SK-N-SH (cell line): Measurements from ENCODE around the gene MAD2L1. TPM values are rescaled to one million over a fixed set of nuclear protein-coding genes. Genes with fewer than 3 reads are reported as not detected.

Experiments
- CTCF ChIA-PET: fragments of 300-600, 350-600 bp; formaldehyde crosslinking; extraction: SDS; loops from one replicate; lab custom pipeline; 2021; lab: Yijun Ruan, JAX
- POLR2A ChIA-PET: fragments of 350-600 bp; sonication (Branson Sonifier 250); formaldehyde crosslinking; extraction: SDS; loops from one replicate; lab custom pipeline; 2020; ENCODE audit warnings: antibody characterized with exemption, inconsistent platforms; lab: Yijun Ruan, JAX
- DNase-seq: peaks from one replicate; pipeline ENCODE4 v3.0.0; 2012
- H2AFZ ChIP-seq: fragments of 200-600 bp; sonication (generic); 2 replicates; pipeline ENCODE4 v1.8.1; 2016; ENCODE audit warnings: antibody characterized with exemption, mild to moderate bottlenecking, low read depth
- H3F3A ChIP-seq: fragments of 200-600 bp; sonication (generic); replicated peaks from 2 replicates; pipeline ENCODE3; 2016; ENCODE audit warnings: antibody characterized with exemption, mild to moderate bottlenecking; ENCODE audit not compliant: insufficient read depth
- H3K27ac ChIP-seq, 2 experiments: fragments of 200-500 bp in 1 of 2; fragments of 200-600 bp in 1 of 2; sonication (Bioruptor generic) in 1 of 2; sonication (generic), shearing (Covaris generic) in 1 of 2; 2 replicates each; pipeline versions ENCODE4 v1.5.1 to v1.6.1; 2014 to 2016; ENCODE audit warnings: low read depth in 2 of 2, inconsistent platforms in 1 of 2, low read length in 1 of 2, mild to moderate bottlenecking in 1 of 2, mixed read lengths in 1 of 2
- H3K27me3 ChIP-seq: fragments of 200-600 bp; sonication (generic), shearing (Covaris generic); 2 replicates; pipeline ENCODE4 v1.6.1; 2016; ENCODE audit warnings: mixed run types; ENCODE audit not compliant: insufficient read depth
- H3K36me3 ChIP-seq, 2 experiments: fragments of 200-500 bp in 1 of 2; fragments of 200-600 bp in 1 of 2; sonication (Bioruptor generic) in 1 of 2; sonication (generic) in 1 of 2; replicated peaks in 1 of 2; 2 replicates each; pipeline versions ENCODE3 to v1.5.1; 2014 to 2016; ENCODE audit warnings: low read length in 1 of 2, mild to moderate bottlenecking in 1 of 2; ENCODE audit not compliant: insufficient read depth in 2 of 2, control insufficient read depth in 1 of 2
- H3K4me1 ChIP-seq, 2 experiments: fragments of 200-500 bp in 1 of 2; fragments of 200-600 bp in 1 of 2; sonication (Bioruptor generic) in 1 of 2; sonication (generic), shearing (Covaris generic) in 1 of 2; 2 replicates each; pipeline versions ENCODE4 v1.5.1 to v1.6.1; 2014 to 2016; ENCODE audit warnings: low read depth in 1 of 2, low read length in 1 of 2, mixed run types in 1 of 2; ENCODE audit not compliant: insufficient read depth in 2 of 2, control insufficient read depth in 1 of 2
- H3K4me2 ChIP-seq: fragments of 200-600 bp; sonication (generic), shearing (Covaris generic); 2 replicates; pipeline ENCODE4 v1.6.1; 2017; ENCODE audit warnings: mixed run types
- H3K4me3 ChIP-seq, 2 experiments: fragments of 200-500 bp in 1 of 2; fragments of 200-600 bp in 1 of 2; sonication (Bioruptor generic) in 1 of 2; sonication (generic), shearing (Covaris generic) in 1 of 2; 2 replicates each; pipeline versions ENCODE4 v1.5.1 to v1.8.1; 2014 to 2016; ENCODE audit warnings: low read depth in 2 of 2, inconsistent platforms in 1 of 2, low read length in 1 of 2, mild to moderate bottlenecking in 1 of 2, mixed read lengths in 1 of 2, moderate library complexity in 1 of 2
- H3K79me2 ChIP-seq: fragments of 200-600 bp; sonication (generic); 2 replicates; pipeline ENCODE4 v1.8.1; 2017; ENCODE audit warnings: mild to moderate bottlenecking; ENCODE audit not compliant: insufficient read depth
- H3K9ac ChIP-seq: fragments of 200-600 bp; sonication (generic); 2 replicates; pipeline ENCODE4 v1.6.1; 2017; ENCODE audit warnings: mixed run types
- H3K9me2 ChIP-seq: fragments of 200-600 bp; sonication (generic); 2 replicates; pipeline ENCODE4 v1.6.1; 2017; ENCODE audit warnings: mixed run types
- H3K9me3 ChIP-seq: fragments of 200-600 bp; sonication (generic); 2 replicates; pipeline ENCODE4 v1.6.1; 2017; ENCODE audit warnings: mixed run types, mild to moderate bottlenecking, moderate library complexity
- H4K20me1 ChIP-seq: fragments of 200-600 bp; sonication (generic); 2 replicates; pipeline ENCODE4 v1.6.1; 2017; ENCODE audit warnings: mild to moderate bottlenecking, mixed run types; ENCODE audit not compliant: insufficient read depth
- CHD2 ChIP-seq: fragments of 150-350 bp; IDR thresholded peaks from 2 replicates; pipeline ENCODE4 v1.6.1; 2018; ENCODE audit warnings: low read length; ENCODE audit not compliant: partially characterized antibody
- EP300 ChIP-seq, 2 experiments: IDR thresholded peaks; 2 replicates each; pipeline versions ENCODE4 v1.4.0 to v1.6.1; 2012; ENCODE audit warnings: borderline replicate concordance in 1 of 2, low read depth in 1 of 2, low read length in 1 of 2
- FOSL2 ChIP-seq: IDR thresholded peaks from 2 replicates; pipeline ENCODE4 v1.4.0; 2012; ENCODE audit warnings: low read depth, mild to moderate bottlenecking, moderate library complexity, borderline replicate concordance
- FOXJ3 ChIP-seq: sonication (generic); formaldehyde crosslinking; IDR thresholded peaks from 2 replicates; pipeline ENCODE4 v1.5.1; 2020; ENCODE audit warnings: mild to moderate bottlenecking, missing genetic modification reagents
- FOXM1 ChIP-seq: IDR thresholded peaks from 2 replicates; pipeline ENCODE4 v1.4.0; 2012; ENCODE audit warnings: low read depth, mild to moderate bottlenecking
- GATA2 ChIP-seq: sonication (generic); formaldehyde crosslinking; IDR thresholded peaks from 2 replicates; pipeline ENCODE4 v1.5.0; 2020; ENCODE audit warnings: mild to moderate bottlenecking, missing genetic modification reagents
- IRF3 ChIP-seq: fragments of 150-350 bp; IDR thresholded peaks from 2 replicates; pipeline ENCODE4 v1.6.1; 2016; ENCODE audit warnings: mild to moderate bottlenecking, low read depth, low read length
- MXI1 ChIP-seq: IDR thresholded peaks from 2 replicates; pipeline ENCODE4 v1.6.1; 2012; ENCODE audit warnings: mild to moderate bottlenecking, low read depth, low read length, improper control_type of control experiment
- NFIC ChIP-seq: IDR thresholded peaks from 2 replicates; pipeline ENCODE4 v1.4.0; 2012; ENCODE audit warnings: borderline replicate concordance
- RAD21 ChIP-seq: IDR thresholded peaks from 2 replicates; pipeline ENCODE4 v1.6.1; 2012; ENCODE audit warnings: mild to moderate bottlenecking, low read length
- RCOR1 ChIP-seq: fragments of 150-350 bp; IDR thresholded peaks from 2 replicates; pipeline ENCODE4 v1.6.1; 2017; ENCODE audit warnings: antibody characterized with exemption, low read length
- RFX5 ChIP-seq: IDR thresholded peaks from 2 replicates; pipeline ENCODE4 v1.6.1; 2012; ENCODE audit warnings: mild to moderate bottlenecking, improper control_type of control experiment, low read length
- TCF12 ChIP-seq: IDR thresholded peaks from 2 replicates; pipeline ENCODE4 v1.4.0; 2012
- USF2 ChIP-seq: fragments of 150-350 bp; IDR thresholded peaks from 2 replicates; pipeline ENCODE4 v1.6.1; 2017; ENCODE audit warnings: antibody characterized with exemption, low read length, low read depth, borderline replicate concordance
- ZBTB33 ChIP-seq: IDR thresholded peaks from 2 replicates; pipeline ENCODE4 v1.4.0; 2012; ENCODE audit warnings: low read depth, borderline replicate concordance
- WGBS: methylation state at CpG from one replicate; pipeline ENCODE4 v1.1.6; 2017; ENCODE audit warnings: low lambda C conversion rate; 5-methylcytosine and 5-hydroxymethylcytosine counted together
- polyA plus RNA-seq, 3 experiments: library from polyadenylated mRNA; depleted of rRNA; stranded (reverse); fragments of >200 nt; gene quantifications; 2 replicates each; pipeline ENCODE4 v1.2.3, GENCODE V29; 2012

MAD2L1 gene
- polyA plus RNA-seq, 1 of the 3 experiments (the other 2 are of a cell fraction): 37.4 TPM

GRCh38 chr4:120084327-120084726 lies 17.7 kb upstream of the MAD2L1 start:
- Histone ChIP-seq H3K9ac (no peak overlapping the region), H3K9me2 (no peaks in the 10 kb centered on the region), H3K9me3 (no peaks in the 10 kb centered on the region), H3K79me2 (no peaks in the 10 kb centered on the region), H3K27ac (no peak overlapping the region), H3F3A (no peaks in the 10 kb centered on the region), H3K4me1 (peaks cover 0 to 7% of the 10 kb centered on the region in 2 experiments; a peak in 1 of 4 replicates), H3K27me3 (no peaks in the 10 kb centered on the region), H3K4me3 (no peak overlapping the region), H3K36me3 (no peaks in the 10 kb centered on the region), H2AFZ (no peak overlapping the region), H4K20me1 (no peaks in the 10 kb centered on the region), H3K4me2 (no peak overlapping the region)
- TF ChIP-seq FOXM1 (no peak), RFX5 (no peak), USF2 (no peak), CHD2 (no peak), FOSL2 (no peak), EP300 (IDR thresholded peaks at IDR 0.05; ENCODE audit: borderline replicate concordance in 1 of 2, low read depth in 1 of 2, low read length in 1 of 2) (no peak), ZBTB33 (no peak), TCF12 (no peak), FOXJ3 (CRISPR knock-in tag) (no peak), GATA2 (CRISPR knock-in tag) (no peak), IRF3 (no peak), MXI1 (no peak)
- no peak for DNase-seq
- CTCF ChIA-PET: interaction anchor here (1.4 kb wide), 1 partner anchor 9 kb away, joined by 3 read pairs; no protein-coding TSS in a partner anchor
- POLR2A ChIA-PET: no interaction called here

GRCh38 chr4:120083152-120083551 lies 16.5 kb upstream of the MAD2L1 start:
- Histone ChIP-seq H3K79me2 (no peaks in the 10 kb centered on the region), H3K9me3 (no peaks in the 10 kb centered on the region), H3K9ac (no peak overlapping the region), H3K4me2 (no peak overlapping the region), H4K20me1 (no peaks in the 10 kb centered on the region), H3K36me3 (no peaks in the 10 kb centered on the region), H3K4me3 (no peak overlapping the region), H3K27ac (no peak overlapping the region), H3F3A (peaks cover 6% of the 10 kb centered on the region), H2AFZ (no peak overlapping the region), H3K27me3 (no peaks in the 10 kb centered on the region), H3K4me1 (peaks cover 0 to 7% of the 10 kb centered on the region in 2 experiments; a peak in 1 of 4 replicates), H3K9me2 (no peaks in the 10 kb centered on the region)
- CTCF ChIA-PET: no interaction called here
- no peak for DNase-seq
- POLR2A ChIA-PET: no interaction called here
- 71% methylated on average over 2 of the region's 2 CpGs for WGBS
- TF ChIP-seq RAD21 (no peak), RCOR1 (no peak), CHD2 (no peak), NFIC (no peak), USF2 (no peak)
